ENCODE results near the gene HSDL1. TPM values are rescaled to one million over a fixed set of nuclear protein-coding genes. Genes with fewer than 3 reads are reported as not detected.

HSDL1 gene
- total RNA-seq, 2 experiments from 2014 or later, result 16.3 to 25.1 TPM

- no TSS peak for BruUV-seq (replicated peaks)
- ChIA-PET CTCF (ENCODE audit: unreplicated experiment) (no interaction called here), POLR2A (no interaction called here)
- DNase-seq (ENCODE audit: low spot score), result no peak
- Histone ChIP-seq H3K79me2 (ENCODE audit: insufficient read depth, low read depth, low read length) (peaks cover 2% of the 10 kb centered on the region; the same call in 1 of the 2 replicates), H3K9me3 (ENCODE audit: low read length) (no peaks in the 10 kb centered on the region), H3K4me1 (ENCODE audit: insufficient read depth, low read length, poor library complexity, severe bottlenecking) (no peaks in the 10 kb centered on the region), H3K4me2 (ENCODE audit: low read length) (no peak overlapping the region), H3K4me3 (ENCODE audit: low read depth, low read length, poor library complexity, severe bottlenecking) (no peak overlapping the region), H3K9me2 (ENCODE audit: insufficient read depth, low read length) (no peaks in the 10 kb centered on the region), H3K27ac (ENCODE audit: low read depth, low read length, poor library complexity, severe bottlenecking) (no peak overlapping the region), H2AFZ (ENCODE audit: low read length) (no peak overlapping the region), H4K20me1 (ENCODE audit: insufficient read depth, low read length) (no peaks in the 10 kb centered on the region; the same call in 1 of the 2 replicates), H3K36me3 (ENCODE audit: insufficient read depth, low read length) (peaks cover 57% of the 10 kb centered on the region)
- intact Hi-C loops (cut with micrococcal nuclease; ENCODE audit: unreplicated experiment), result loop anchor here (10.0 kb wide), 1 partner anchor 225 kb away; the partner anchor contains the start of gene OSGIN1
- TF ChIP-seq EZH2phosphoT487 (IDR thresholded peaks at IDR 0.05; ENCODE audit: borderline replicate concordance, low read depth, low read length), result no peak
- no peak for TF ChIP-seq CTCF (conservative IDR thresholded peaks at IDR 0.05; ENCODE audit: low read length)
Measured at GRCh38 chr16:84179612-84180320, 34.8 kb upstream of the HSDL1 start.

DNA sequence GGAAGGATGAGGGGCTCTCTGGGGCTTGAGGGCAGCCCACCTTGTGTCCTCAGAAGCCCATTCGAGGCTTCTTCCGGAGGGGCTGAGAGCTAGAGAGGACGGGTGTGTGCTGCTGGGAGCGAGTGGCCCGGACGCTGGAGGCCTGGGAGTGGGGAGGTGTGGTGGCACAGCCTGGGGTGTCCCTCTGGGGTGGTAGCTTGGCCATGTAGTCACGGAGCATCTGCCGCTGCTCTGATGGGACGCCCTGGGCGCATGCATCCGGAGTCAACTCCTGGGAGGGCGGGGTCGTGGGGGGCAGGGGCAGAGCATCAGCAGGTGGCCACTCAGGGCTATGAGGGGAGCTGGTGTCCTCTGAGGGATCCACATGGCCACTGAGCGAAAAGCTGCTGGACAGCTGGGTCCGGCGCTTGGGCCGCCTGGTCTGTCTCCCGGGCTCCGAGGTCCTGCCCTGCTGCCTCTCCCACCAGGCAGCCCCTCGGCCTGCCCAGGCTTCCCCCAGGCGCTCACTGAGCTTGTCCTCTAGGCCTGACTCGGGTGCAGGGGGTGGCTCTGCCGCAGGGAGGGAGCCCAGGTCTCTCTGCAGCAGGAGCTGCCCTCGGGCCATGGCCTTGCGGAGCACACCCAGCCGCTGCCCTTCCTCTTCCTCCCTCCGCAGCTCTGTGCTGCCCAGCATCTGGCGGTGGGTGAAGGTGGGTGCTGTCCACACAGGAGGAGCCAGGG lies 34.1 kb upstream of the HSDL1 start:
- Histone ChIP-seq H3K79me2 (ENCODE audit: insufficient read depth, low read depth, low read length) (no peaks in the 10 kb centered on the region), H3K4me3 (ENCODE audit: low read depth, low read length, poor library complexity, severe bottlenecking) (no peak overlapping the region), H3K4me2 (ENCODE audit: low read length) (no peak overlapping the region), H2AFZ (ENCODE audit: low read length) (no peak overlapping the region), H3K27ac (ENCODE audit: low read depth, low read length, poor library complexity, severe bottlenecking) (no peak overlapping the region), H3K36me3 (ENCODE audit: insufficient read depth, low read length) (peaks cover 49% of the 10 kb centered on the region), H3K4me1 (ENCODE audit: insufficient read depth, low read length, poor library complexity, severe bottlenecking) (no peaks in the 10 kb centered on the region), H3K9me2 (ENCODE audit: insufficient read depth, low read length) (no peaks in the 10 kb centered on the region), H3K9me3 (ENCODE audit: low read length) (no peaks in the 10 kb centered on the region), H4K20me1 (ENCODE audit: insufficient read depth, low read length) (no peaks in the 10 kb centered on the region; the same call in 1 of the 2 replicates)
- TF ChIP-seq CTCF (conservative IDR thresholded peaks at IDR 0.05; ENCODE audit: low read length) (no peak), EZH2phosphoT487 (IDR thresholded peaks at IDR 0.05; ENCODE audit: borderline replicate concordance, low read depth, low read length) (no peak)
- no peak for DNase-seq (ENCODE audit: low spot score)
- POLR2A ChIA-PET, result no interaction called here
- no TSS peak for BruUV-seq (replicated peaks)
- CTCF ChIA-PET (ENCODE audit: unreplicated experiment), result no interaction called here
- intact Hi-C loops (cut with micrococcal nuclease; ENCODE audit: unreplicated experiment), result loop anchor here (10.0 kb wide), 1 partner anchor 224 kb away; the partner anchor contains the start of gene OSGIN1

All from OCI-LY7 (cell line).